Measurements from ENCODE around the gene ITK. TPM values are rescaled to one million over a fixed set of nuclear protein-coding genes. Genes with fewer than 3 reads are reported as not detected.

Gene ITK
- total and polyA plus RNA-seq, 2 donors (not counting 3 experiments of a cell fraction or from before 2014, with no cell fraction given), result not detected

GRCh38 chr5:157221959-157222358, 41.3 kb downstream of the ITK start:
- ChIA-PET CTCF (interaction anchor here (1.4 kb wide), 1 partner anchor 32 kb away, joined by 3 read pairs; no protein-coding TSS in a partner anchor), POLR2A (no interaction called here)
- no peak overlapping the region for H3K4me2 ChIP-seq (ENCODE audit: insufficient read depth, low read length)
- H3K9ac ChIP-seq (replicated peaks; ENCODE audit: extremely low read depth, insufficient read depth, low read length), result no peak overlapping the region
- no TSS peak for BruUV-seq (replicated peaks)
- H3K27ac ChIP-seq (ENCODE audit: insufficient read depth, low read depth, low read length), result no peak overlapping the region
- no peak overlapping the region for H3K4me3 ChIP-seq (replicated peaks in 1 of 3; ENCODE audit: insufficient read depth in 1 of 3, low read depth in 1 of 3, low read length in 3 of 3)
- dilution Hi-C loops (cut with MboI; ENCODE audit: extremely low pct_ligation_motif_present, low sequenced_read_pairs), result no loop called here
- DNase-seq (ENCODE audit: low read depth, low spot score) (no peak), FAIRE-seq (no peak)
- no peak for TF ChIP-seq CTCF (IDR thresholded peaks at IDR 0.05; ENCODE audit: extremely low read depth in 1 of 2, insufficient read depth in 1 of 2, low read depth in 1 of 2, low read length in 2 of 2)
- no peak for TF ChIP-seq MAX (IDR thresholded peaks at IDR 0.05; ENCODE audit: insufficient read depth, insufficient read length)
- no peak for TF ChIP-seq JUN (IDR thresholded peaks at IDR 0.05; ENCODE audit: borderline replicate concordance, insufficient read depth, insufficient read length, low read depth)
- no peak for TF ChIP-seq EZH2 (IDR thresholded peaks at IDR 0.05; ENCODE audit: borderline replicate concordance, low read depth, low read length, severe bottlenecking)
- no peak for TF ChIP-seq MYC (IDR thresholded peaks at IDR 0.05; ENCODE audit: low read depth, low read length)
- TF ChIP-seq FOS (IDR thresholded peaks at IDR 0.05; ENCODE audit: borderline replicate concordance, insufficient read depth, low read length), result no peak
- TF ChIP-seq POLR2AphosphoS5 (IDR thresholded peaks at IDR 0.05; ENCODE audit: insufficient read depth, low read depth, low read length), result no peak
- no peak for TF ChIP-seq GATA2 (IDR thresholded peaks at IDR 0.05; ENCODE audit: insufficient read depth, insufficient read length, low read depth, low read length)
- TF ChIP-seq POLR2A (IDR thresholded peaks at IDR 0.05; ENCODE audit: low read depth, low read length), result no peak
- H4K20me1 ChIP-seq (replicated peaks; ENCODE audit: control insufficient read depth, extremely low read depth, insufficient read depth, low read length), result no peaks in the 10 kb centered on the region
- no peaks in the 10 kb centered on the region for H3K27me3 ChIP-seq (ENCODE audit: control insufficient read depth in 2 of 2, insufficient read depth in 2 of 2, low read length in 2 of 2)
- H3K36me3 ChIP-seq (ENCODE audit: control insufficient read depth in 2 of 2, extremely low read depth in 1 of 2, insufficient read depth in 2 of 2, low read length in 2 of 2), result no peaks in the 10 kb centered on the region
- no peaks in the 10 kb centered on the region for H3K9me1 ChIP-seq (replicated peaks; ENCODE audit: control insufficient read depth, extremely low read depth, insufficient read depth, low read length)
- no peaks in the 10 kb centered on the region for H3K9me3 ChIP-seq (replicated peaks; ENCODE audit: control insufficient read depth, insufficient read depth, low read length)
- no peaks in the 10 kb centered on the region for H3K4me1 ChIP-seq (ENCODE audit: control insufficient read depth, extremely low read depth, insufficient read depth, low read length)
- intact Hi-C loops (cut with micrococcal nuclease), result no loop called here
- no peaks in the 10 kb centered on the region for H3K79me2 ChIP-seq (ENCODE audit: control insufficient read depth, insufficient read depth, low read length)
- no peak overlapping the region for H2AFZ ChIP-seq (ENCODE audit: low read depth, low read length)

Measured in endothelial cell of umbilical vein (primary cell).